Stimulated activated CD8-positive, alpha-beta memory T cell treated with anti-CD3 and anti-CD28 coated beads, Interleukin-4, amount 100 ng/mL, for 24 hours (primary cell): ENCODE data around the gene CD6.

Experiments used
- DNase-seq: peaks from one replicate; pipeline ENCODE4 v3.0.0-alpha.2; 2020; ENCODE audit warnings: low read depth

CD6 gene

DNA sequence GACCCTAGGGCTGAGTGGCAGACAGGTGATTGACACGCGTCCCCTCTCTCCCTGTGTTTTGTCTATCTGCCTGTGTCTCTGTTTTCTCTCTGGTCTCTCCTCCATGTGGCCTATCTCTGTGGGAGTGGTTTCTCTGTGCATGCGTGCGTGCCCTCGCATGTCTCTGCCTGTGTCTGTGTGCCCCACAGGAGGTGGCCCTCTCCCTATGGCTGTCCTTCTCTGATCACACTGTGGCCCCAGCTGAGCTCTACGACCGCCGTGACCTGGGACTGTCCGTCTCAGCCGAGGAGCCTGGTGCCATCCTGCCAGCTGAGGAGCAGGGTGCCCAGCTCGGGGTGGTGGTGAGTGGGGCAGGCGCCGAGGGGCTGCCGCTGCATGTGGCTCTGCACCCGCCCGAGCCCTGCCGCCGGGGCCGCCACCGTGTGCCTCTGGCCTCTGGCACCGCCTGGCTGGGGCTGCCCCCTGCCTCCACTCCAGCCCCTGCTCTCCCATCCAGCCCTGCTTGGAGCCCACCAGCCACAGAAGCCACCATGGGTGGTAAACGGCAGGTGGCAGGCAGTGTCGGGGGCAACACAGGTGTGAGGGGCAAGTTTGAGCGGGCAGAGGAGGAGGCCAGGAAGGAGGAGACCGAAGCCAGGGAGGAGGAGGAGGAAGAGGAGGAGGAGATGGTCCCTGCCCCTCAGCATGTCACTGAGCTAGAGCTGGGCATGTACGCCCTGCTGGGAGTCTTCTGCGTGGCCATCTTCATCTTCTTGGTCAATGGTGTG is 35.6 kb upstream of the CD6 start:
- no peak for DNase-seq

DNA sequence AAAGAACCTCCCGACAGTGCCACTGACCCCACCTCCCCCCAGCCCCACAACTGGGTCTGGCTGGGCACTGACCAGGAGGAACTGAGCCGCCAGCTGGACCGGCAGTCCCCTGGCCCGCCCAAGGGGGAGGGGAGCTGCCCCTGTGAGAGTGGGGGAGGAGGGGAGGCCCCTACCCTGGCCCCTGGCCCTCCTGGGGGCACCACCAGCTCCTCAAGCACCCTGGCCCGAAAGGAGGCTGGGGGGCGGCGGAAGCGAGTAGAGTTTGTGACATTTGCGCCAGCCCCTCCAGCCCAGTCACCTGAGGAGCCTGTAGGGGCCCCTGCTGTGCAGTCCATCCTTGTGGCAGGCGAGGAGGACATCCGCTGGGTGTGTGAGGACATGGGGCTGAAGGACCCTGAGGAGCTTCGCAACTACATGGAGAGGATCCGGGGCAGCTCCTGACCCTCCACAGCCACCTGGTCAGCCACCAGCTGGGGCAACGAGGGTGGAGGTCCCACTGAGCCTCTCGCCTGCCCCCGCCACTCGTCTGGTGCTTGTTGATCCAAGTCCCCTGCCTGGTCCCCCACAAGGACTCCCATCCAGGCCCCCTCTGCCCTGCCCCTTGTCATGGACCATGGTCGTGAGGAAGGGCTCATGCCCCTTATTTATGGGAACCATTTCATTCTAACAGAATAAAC is 34.9 kb upstream of the CD6 start:
- no peak for DNase-seq

DNA sequence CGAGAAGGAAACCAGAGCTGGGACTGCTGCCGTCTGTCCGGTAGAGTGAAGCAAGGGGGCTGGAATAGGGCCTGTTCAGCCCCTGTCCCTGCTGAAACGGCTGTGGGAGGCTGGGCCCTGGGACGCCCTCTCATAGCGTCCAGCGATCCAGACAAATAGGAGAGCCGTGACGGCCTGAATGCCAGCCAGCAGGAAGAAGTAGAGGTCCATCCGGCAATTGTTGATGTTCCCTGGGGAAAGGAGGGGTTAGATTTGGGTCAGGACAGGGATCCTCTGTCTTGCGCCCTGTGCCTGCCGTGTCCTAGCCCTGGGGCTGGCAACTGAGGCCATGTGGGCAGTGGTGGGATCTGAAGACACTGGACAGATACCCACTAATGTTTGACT is 34.3 kb upstream of the CD6 start:
- DNase-seq = no peak

DNA sequence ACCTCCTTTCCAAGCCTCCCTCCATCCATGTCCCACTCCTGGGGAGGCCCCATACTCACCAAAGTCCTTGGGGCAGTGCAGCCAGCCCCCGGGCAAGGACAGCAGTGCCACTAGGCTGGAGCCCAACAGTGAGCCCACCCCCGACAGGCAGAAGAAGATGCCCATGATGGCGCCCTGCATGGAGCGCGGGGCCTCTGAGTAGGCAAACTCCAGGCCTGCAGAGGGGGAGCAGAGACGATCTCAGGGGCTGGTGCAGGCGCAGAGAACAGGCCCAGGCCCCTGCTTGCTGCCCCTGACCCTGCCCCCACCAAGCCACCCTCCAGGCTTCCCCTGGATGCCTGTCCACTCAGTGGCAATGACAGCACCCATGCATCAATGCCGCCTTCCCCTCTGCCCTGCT is 33.7 kb upstream of the CD6 start:
- DNase-seq = no peak

DNA sequence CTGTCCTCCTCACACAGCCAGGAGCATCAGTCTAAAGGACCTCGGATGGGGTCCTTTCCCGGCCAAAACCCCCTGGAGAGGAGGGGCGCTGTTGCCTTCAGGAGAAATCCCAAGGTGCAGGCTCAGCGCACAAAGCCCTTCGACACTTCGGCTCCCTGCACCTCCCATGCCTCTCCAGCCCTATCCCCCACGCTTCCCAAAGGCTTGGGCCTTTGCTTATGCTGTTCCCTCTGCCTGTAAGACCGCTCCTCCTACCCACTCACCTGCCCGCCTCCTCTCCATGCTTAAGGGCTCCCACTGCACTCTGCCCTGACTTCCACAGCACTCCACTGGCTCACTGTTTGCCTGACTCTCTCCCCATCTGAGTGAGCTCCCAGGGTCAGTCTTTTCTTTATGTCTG is 33.0 kb upstream of the CD6 start:
- DNase-seq = no peak

DNA sequence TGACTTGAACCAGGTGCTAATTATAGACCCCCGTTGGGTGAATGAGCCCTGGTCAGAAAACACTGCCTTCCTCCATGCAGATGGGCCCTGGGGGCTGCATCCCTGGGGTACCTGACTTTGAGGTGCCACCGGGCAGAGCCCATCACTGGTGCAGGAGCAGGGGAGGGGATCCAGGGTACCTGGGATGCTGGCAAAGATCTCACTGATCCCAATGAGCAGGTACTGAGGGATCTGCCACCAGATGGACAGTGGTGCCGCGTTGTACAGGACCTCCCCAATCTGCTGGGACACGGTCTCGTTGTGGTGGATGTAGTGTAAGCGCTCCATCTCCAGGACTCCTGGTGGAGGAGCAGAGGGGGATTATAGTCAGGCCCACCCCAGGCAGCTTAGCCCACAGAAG is 32.2 kb upstream of the CD6 start:
- DNase-seq = no peak

DNA sequence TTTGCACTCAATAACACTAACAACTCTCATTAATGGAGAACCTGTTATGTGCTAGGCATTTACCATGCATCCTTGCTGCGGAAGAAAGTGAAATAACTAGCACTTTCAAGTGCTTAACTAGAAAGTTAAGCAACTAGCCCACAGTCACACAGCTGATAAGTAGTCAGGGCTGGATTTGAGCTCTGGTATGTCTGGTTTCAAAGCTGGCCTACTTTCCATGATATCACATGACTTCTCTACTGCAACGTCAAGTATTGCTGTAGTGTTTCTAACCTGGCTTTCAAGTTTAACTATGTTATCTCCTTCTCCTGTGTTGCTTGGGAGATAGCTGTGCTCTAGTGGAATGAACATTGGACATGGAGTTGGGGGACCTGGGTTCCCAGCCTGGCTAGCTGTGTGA is 31.6 kb upstream of the CD6 start:
- DNase-seq = no peak

DNA sequence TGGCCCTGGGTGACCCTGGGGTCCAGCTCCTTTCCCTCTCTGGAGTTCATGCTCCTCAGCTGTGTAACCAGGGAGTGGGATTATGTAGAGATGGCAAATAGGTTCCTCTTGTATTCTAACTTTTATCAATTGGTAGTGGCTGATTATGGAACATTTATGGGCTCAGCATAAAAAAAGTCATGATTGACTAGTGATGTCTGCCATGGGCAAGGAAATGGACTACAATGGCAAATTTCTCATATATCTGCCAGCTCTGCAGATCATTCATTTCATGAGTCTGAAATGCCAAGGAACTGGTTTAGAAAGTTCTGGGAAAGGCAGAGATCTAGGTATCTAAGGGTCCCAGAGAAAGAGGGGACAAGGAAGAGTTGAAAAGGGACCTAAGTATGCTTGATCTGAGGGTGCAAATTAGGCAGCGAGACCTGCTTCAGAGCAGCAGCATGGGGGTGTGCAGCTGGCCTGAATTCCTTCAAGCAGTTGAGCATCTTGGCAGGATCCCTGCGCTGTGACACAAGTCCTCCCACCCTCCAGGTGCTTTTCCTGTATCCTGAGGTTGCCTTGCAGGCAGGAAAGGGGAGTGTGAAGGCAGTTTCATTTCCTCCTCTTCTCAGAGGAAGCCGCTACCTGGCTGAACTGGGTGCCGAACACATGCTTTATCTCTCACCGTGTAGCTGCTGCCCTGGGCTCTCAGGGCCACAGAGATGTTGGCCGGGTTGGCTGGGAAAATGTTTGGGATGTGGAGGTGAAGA is 29.9 kb upstream of the CD6 start:
- no peak for DNase-seq

DNA sequence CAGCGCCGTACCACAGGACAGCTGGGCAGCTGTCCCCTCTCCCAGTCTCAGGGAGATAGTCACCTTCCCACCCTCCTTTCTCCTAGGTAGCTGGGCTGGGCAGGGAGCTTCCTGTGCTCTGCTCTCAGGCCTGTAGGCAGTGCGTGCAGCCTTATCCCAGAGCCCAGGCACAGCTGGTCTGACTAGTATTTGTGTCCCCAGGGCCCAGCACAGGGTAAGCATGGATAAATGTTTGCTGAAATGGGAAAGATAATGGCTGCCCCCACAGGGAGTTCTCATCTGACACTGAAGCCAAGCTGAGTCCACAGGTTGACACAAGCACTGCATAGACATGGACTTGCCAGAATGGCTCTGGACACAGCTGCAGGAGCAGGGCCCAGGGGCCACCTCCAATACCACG is 29.3 kb upstream of the CD6 start:
- no peak for DNase-seq

DNA sequence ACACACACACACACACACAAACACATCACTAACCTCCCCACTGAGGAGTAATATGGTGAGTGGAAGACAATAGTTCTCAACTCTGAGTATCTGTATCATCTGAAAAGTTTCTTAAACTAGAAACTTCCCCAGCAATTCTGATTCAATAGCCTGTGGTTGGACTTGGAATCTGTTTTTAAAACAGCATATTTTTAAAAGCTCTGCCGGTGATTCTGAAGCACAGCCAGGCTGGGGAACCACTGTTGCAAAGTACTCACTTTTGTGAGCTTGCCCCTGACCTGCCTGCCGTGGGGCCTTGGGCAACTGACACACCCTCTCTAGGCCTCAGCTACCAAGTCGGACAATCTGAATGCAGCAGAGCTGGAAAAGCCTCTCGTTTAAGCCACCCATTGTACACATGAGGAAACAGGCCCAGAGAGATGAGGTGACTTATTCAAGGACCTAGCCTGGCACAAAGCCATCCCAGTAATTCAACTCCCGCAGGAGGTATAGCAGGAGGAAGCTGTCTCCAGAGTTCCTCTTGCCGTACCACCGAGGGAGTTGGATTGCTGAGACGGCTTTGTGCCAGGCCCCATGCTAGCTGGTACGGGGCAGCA is 28.4 kb upstream of the CD6 start:
- DNase-seq = no peak

DNA sequence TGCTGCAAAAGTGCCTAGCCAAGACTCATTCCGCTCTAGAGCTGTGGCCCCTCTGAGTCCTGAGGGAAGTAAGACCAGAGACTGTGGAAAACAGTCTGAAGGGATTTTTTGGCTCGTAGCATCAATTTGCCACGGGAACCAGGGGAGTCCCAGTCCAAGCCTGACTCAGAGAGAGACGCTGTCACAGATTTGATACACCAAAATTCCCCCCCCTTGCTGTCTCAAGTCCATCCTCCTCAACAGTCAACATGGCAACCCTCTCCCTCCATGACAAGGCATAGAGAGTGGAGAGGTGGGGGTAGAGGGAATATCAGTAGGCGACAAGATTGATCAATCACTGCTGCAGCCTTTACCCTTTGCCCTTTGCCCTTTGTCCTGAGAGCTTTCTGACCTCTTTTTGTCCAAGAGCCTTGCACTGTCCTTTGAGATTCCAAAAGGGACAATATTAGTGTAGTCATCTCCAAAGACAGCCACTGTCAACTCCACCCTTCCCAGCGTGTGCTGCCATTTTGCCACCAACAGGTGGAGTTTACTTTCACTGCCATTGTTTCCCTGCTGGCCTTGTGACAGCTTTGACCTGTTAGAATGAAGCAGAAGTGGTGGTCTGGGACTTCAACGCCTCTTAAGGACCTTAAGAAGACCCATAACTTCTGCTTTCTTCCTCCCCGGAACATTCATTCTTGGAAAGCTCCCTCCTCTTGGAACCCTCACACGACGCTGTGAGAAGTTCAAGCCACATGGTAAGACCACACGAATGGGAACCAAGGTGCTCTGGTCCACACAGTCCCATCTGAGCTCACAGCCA is 26.8 kb upstream of the CD6 start:
- no peak for DNase-seq

DNA sequence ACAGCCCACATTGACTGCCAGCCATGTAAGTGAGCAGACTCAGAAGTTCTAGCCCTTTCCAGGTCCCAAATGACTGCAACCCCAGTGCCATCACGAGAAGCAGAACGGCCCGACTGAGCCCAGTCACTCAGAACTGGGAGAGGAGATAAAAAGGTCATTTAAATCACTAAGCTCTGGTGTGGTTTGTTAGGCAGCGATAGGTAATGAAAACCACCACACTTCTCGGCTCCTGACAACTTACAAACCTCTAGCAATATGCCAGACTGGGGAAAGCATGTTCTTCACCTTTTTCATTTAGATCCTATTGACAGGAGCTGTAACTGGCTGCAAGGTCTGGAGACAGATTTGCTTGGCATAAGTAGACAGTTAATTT is 26.2 kb upstream of the CD6 start:
- no peak for DNase-seq

DNA sequence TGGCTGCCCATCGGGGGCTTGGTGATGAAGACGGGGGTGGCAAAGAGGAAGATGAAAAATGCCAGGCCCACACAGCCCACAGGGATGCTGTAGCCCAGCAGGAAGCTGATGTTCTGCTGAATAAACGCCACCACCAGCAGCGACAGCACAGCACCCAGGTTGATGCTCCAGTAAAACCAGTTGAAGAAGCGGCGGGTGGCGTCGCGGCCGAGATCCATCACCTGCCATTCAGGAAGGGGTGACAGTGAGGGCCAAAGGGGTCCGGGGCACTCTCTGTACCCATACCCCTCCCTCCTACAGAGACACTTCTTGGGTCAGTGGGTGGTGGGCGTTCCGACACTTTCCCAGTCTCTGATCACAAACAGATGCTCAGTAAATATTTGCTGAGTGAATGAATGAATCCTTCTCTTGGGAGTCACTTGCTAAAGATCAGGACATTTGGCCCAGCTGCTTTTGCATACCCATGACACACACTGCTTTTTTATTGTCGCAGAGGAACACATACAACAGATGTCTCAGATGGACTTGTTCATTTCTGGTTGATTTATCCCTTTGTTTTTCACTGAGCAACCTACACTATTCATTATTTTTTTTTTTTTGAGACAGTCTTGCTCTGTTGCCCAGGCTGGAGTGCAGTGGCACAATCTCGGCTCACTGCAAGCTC is 24.7 kb upstream of the CD6 start:
- DNase-seq = no peak

DNA sequence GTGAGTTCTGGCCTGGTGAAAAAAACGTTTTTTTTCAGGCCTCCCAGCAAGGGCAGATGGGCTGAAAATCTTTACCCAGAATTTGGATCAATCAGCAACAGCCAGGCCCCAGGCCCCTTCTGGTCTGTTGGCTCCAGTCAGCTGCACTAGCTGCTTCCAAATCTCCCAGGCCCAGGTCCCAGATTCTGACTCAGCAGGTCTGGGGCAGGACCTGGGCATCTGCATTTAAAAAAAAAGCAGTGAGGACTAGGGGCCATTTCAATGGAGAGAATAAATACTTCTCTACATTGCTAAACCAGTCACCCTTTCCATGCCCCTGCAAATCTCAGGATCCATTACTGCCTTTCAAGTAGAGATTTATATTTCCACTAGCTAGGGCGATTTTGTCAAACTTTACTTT is 23.8 kb upstream of the CD6 start:
- no peak for DNase-seq

DNA sequence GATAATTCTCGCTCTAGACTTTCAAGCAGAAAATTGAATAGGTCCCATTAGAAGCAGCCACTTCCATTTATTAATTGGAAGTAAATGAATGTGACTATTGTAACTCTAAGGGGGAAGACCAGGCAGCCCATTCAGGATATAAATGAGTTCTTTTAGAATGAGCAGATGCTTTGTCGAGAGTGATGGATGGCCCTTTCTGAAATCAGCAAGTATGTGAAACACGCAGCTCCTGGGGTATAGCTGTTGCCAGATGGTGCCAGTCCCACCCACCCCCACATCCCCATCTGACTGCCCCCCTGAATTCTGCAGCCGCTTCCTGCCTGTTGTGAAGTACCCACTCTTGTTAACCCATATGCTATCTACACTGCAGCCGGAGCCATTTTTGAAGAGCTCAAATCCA is 23.2 kb upstream of the CD6 start:
- DNase-seq = no peak

DNA sequence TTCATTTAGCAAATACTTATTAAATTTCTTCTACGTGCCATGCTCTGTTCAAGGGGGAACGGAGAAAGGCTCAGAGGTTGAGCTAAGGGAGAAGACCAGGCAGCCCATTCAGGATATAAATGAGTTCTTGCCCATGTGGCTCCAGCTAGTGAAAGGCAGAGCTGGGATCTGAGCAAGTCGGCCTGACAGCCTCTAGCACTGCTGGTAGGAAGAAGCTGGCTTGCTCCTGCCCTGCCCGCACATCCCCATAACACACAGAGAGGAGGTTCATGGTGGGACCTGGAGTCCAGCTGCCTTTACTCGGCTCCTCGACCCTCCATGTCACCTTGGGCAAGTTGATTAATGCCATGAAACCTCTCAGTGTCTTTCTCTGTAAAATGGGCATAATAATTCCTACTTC is 21.5 kb upstream of the CD6 start:
- DNase-seq = no peak

DNA sequence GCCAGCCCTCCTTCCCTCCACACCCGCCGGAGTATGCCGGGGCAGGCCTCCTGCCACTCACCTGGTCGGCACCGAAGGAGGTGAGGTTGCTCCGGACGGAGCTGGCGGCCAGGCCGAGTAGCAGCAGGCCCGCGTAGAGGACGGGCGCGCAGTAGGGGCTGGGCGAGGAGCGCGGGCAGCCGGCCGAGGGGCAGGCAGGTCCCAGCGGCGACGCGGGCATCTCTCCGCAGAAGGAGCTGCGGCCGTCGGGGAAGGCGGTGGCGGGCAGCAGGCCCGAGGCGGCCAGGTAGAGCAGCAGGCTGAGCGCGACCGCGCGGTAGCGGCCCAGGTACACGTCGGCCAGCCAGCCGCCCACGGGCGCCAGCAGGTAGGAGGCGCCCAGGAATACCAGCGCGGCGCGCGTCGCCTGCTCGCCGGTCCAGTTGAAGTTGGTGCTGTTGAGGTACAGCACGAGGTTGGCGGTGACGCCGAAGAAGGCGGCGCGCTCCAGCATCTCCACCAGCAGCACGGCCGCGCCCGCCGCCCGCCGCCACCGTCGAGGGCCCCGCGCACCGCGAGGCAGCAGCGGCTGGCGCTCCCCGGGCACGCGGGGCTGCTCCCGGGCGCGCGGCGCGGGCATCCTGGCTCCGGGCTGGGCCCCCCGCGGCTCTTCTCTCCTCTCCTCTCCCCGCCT is 20.4 kb upstream of the CD6 start:
- no peak for DNase-seq

DNA sequence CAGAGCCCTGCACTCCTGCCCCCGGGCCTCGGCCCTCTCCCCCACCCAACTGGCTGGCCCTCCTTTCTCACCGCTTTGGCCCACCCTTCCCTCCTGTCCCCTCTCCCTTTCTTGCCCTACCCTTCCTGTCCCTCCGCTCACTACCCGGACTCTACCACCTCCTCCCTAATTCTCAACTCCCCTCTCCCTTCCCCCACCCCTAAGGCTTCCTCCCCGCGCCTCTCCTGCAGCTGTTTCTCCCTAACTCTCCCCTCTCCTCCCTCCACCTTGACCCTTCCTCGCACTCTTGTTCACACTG is 19.9 kb upstream of the CD6 start:
- no peak for DNase-seq

DNA sequence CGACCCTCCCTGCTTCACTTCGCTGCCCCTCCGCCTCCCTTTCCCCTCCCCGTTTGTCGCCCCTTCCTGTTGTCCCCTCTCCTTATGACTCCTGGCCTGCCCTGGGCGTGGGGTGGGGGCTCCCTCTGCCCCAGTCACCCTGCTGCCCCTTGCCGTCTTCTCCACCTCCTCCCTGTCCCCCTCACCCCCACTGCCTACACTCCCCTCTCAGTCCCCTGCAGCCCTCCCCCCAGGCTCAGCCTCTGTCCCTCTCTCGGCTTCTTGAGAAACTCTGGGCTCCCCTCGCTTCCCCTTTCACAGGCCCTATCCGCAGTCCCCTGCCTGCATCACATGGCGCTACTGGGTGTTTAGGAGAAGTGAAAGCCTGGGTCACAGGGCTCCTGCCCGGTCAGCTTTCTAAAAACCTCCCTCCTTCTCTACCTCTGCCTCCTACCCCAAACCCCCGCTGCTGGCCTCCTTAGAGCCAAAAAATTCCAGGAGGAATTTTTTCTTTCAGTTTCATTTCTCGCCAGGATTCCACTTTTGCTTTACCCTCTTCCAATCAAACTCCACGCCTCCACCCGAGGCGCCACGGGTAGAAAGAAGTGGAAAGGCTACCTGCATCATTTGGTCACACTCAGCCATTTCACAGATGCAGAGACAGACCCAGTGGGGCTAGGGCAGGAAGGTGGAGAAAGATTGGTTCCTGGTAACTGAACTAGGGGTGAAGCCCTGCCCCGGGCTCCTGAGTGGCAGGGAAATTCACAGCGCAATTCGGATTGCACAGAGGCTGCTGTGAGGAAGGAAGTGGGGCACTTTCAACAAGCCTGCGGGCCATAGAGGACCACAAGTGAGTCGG is 19.4 kb upstream of the CD6 start, which contains the start of gene SLC15A3:
Gene SLC15A3, minus strand, starts transcription at position 273 of the 838 bp plus-strand sequence. CDS start 625 bp downstream, outside the sequence.
- DNase-seq = no peak

DNA sequence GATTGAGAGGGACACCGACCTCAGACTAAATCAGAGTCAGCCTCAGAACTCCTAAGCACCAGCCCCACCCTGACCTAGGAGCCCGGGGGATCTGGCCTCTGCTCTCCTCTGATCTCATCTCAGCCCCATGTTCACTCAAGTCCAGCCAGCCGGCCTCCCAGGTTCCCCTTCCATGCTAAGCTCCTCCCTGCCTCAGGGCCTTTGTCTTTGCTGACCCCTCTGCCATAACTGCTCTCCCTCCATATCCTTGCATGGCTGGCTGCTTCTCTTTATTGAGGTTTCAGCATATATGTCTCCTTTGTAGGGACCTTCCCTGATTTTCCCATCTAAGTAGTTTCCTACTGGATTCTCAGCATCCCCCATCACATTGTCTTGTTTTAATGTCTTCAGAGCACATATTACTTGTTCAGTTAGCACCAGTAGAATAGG is 18.7 kb upstream of the CD6 start:
- DNase-seq = no peak
